Measurements from ENCODE around the gene C15orf40.

DNA sequence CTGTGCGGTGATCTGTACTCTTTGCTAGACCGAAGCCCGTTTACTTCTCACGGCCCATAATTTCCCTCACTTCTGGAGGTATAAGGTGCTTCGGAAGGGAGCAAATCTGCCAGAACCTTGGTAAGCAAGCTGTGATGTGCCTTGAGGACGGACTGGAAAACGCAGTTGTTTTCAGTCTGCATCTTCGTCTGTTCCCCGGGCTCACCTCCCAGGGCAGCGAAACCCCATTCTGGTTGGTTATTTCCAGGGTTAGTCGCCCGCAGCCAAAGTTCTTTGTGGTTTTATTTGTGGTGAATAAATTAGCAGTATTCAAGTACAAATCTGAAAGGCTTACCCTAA lies 25.0 kb downstream of the C15orf40 start:
- TF ChIP-seq ZNF507 (tag; conservative IDR thresholded peaks at IDR 0.05) (no peak), FOXA1 (IDR thresholded peaks at IDR 0.05; ENCODE audit: borderline replicate concordance) (no peak), SP2 (IDR thresholded peaks at IDR 0.05; ENCODE audit: extremely low read depth, low read depth, low read length, poor library complexity, severe bottlenecking) (no peak), RBM15 (IDR thresholded peaks at IDR 0.05; ENCODE audit: insufficient read depth, low read length) (no peak), EP300 (IDR thresholded peaks at IDR 0.05; ENCODE audit: low read length) (no peak)
- TF ChIP-seq, protein P1, sequence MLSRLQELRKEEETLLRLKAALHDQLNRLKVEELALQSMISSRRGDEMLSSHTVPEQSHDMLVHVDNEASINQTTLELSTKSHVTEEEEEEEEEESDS (CRISPR knock-in tag; IDR thresholded peaks at IDR 0.05), result no peak
- TF ChIP-seq, protein P2, sequence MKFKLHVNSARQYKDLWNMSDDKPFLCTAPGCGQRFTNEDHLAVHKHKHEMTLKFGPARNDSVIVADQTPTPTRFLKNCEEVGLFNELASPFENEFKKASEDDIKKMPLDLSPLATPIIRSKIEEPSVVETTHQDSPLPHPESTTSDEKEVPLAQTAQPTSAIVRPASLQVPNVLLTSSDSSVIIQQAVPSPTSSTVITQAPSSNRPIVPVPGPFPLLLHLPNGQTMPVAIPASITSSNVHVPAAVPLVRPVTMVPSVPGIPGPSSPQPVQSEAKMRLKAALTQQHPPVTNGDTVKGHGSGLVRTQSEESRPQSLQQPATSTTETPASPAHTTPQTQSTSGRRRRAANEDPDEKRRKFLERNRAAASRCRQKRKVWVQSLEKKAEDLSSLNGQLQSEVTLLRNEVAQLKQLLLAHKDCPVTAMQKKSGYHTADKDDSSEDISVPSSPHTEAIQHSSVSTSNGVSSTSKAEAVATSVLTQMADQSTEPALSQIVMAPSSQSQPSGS (CRISPR knock-in tag; IDR thresholded peaks at IDR 0.05), result no peak
- TF ChIP-seq, protein P3, sequence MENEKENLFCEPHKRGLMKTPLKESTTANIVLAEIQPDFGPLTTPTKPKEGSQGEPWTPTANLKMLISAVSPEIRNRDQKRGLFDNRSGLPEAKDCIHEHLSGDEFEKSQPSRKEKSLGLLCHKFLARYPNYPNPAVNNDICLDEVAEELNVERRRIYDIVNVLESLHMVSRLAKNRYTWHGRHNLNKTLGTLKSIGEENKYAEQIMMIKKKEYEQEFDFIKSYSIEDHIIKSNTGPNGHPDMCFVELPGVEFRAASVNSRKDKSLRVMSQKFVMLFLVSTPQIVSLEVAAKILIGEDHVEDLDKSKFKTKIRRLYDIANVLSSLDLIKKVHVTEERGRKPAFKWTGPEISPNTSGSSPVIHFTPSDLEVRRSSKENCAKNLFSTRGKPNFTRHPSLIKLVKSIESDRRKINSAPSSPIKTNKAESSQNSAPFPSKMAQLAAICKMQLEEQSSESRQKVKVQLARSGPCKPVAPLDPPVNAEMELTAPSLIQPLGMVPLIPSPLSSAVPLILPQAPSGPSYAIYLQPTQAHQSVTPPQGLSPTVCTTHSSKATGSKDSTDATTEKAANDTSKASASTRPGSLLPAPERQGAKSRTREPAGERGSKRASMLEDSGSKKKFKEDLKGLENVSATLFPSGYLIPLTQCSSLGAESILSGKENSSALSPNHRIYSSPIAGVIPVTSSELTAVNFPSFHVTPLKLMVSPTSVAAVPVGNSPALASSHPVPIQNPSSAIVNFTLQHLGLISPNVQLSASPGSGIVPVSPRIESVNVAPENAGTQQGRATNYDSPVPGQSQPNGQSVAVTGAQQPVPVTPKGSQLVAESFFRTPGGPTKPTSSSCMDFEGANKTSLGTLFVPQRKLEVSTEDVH (IDR thresholded peaks at IDR 0.05; ENCODE audit: low read depth, partially characterized antibody), result no peak

All from K562 (cell line).